Smooth muscle cell of the brain vasculature (primary cell): ENCODE results near the gene MICAL2.

ENCODE experiments used
- DNase-seq: peaks from one replicate; pipeline ENCODE4 v3.0.0-alpha.2; 2012; ENCODE audit warnings: low read depth, low spot score

Gene MICAL2

GRCh38 chr11:12171921-12172320 is 61.5 kb downstream of the MICAL2 start:
- no peak for DNase-seq

GRCh38 chr11:12172493-12173013 is 62.2 kb downstream of the MICAL2 start:
- no peak for DNase-seq

GRCh38 chr11:12173111-12173510 is 62.7 kb downstream of the MICAL2 start:
- DNase-seq, result no peak

GRCh38 chr11:12174128-12174476 is 63.7 kb downstream of the MICAL2 start:
- DNase-seq, result no peak

- DNase-seq, result no peak
These were observed 64.2 kb downstream of the MICAL2 start for GRCh38 chr11:12174477-12175143.

GRCh38 chr11:12175694-12176241 is 65.4 kb downstream of the MICAL2 start:
- no peak for DNase-seq

- no peak for DNase-seq
These were observed 66.0 kb downstream of the MICAL2 start for GRCh38 chr11:12176410-12176809.

GRCh38 chr11:12177739-12178338 is 67.4 kb downstream of the MICAL2 start:
- no peak for DNase-seq

GRCh38 chr11:12179019-12179418 is 68.6 kb downstream of the MICAL2 start:
- no peak for DNase-seq

GRCh38 chr11:12179531-12179930 is 69.1 kb downstream of the MICAL2 start:
- no peak for DNase-seq

- DNase-seq, result no peak
These were observed 70.1 kb downstream of the MICAL2 start for GRCh38 chr11:12180257-12181205.

- DNase-seq, result no peak
These were observed 71.9 kb downstream of the MICAL2 start for GRCh38 chr11:12182302-12182675.

GRCh38 chr11:12182676-12183541 is 72.5 kb downstream of the MICAL2 start:
- no peak for DNase-seq

GRCh38 chr11:12183827-12184620 is 73.6 kb downstream of the MICAL2 start:
- no peak for DNase-seq

- DNase-seq, result no peak
These were observed 74.3 kb downstream of the MICAL2 start for GRCh38 chr11:12184699-12185098.

- no peak for DNase-seq
These were observed 74.8 kb downstream of the MICAL2 start for GRCh38 chr11:12185106-12185690.

- DNase-seq, result no peak
These were observed 75.5 kb downstream of the MICAL2 start for GRCh38 chr11:12185914-12186313.

- DNase-seq, result no peak
These were observed 76.3 kb downstream of the MICAL2 start for GRCh38 chr11:12186701-12187100.

- DNase-seq, result no peak
These were observed 77.0 kb downstream of the MICAL2 start for GRCh38 chr11:12187399-12187798.
